Measurements from ENCODE around the gene HBM.

DNA sequence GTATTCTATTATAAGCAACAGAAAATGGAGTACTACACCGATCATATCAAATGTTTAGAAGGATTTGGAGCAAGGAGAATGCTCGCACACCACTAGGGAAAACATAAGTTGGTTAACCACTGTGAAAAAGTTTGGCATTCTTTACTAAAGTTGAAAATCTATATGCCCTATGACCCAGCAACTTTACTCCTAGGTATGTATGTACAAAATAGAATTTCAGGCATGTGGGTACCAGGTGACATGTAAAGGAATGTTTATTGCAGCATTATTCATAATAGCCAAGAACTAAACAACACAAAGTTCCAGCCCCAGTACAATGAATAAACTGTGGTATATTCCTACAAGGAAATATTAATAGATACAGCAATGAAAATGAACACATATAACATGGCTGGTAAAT lies 19.1 kb upstream of the HBM start:
- no peak for TF ChIP-seq CTCF (IDR thresholded peaks at IDR 0.05)
- no peak for TF ChIP-seq EZH2phosphoT487 (IDR thresholded peaks at IDR 0.05)
- TF ChIP-seq EZH2 (IDR thresholded peaks at IDR 0.05): no peak
